ENCODE data around the gene TOMM5. TPM values are rescaled to one million over a fixed set of nuclear protein-coding genes. Genes with fewer than 3 reads are reported as not detected.

The TOMM5 gene
- total RNA-seq, 2 experiments from 2014 or later = 81.0 to 88.7 TPM

- Mint-ChIP-seq H3K9me3 (no peaks in the 10 kb centered on the region), H3K27me3 (no peaks in the 10 kb centered on the region), H3K36me3 (ENCODE audit: low read depth) (no peaks in the 10 kb centered on the region), H3K27ac (no peak overlapping the region), H3K4me3 (no peak overlapping the region), H3K4me1 (peaks cover 3% of the 10 kb centered on the region)
- ChIA-PET CTCF (no interaction called here), POLR2A (no interaction called here)
- no peak for DNase-seq
These were observed 41.6 kb downstream of the TOMM5 start for GRCh38 chr9:37550781-37551180.

- no peaks in the 10 kb centered on the region for H3K36me3 Mint-ChIP-seq (ENCODE audit: low read depth)
- no peak overlapping the region for H3K4me3 Mint-ChIP-seq
- POLR2A ChIA-PET = no interaction called here
- no peak overlapping the region for H3K27ac Mint-ChIP-seq
- peaks cover 3% of the 10 kb centered on the region for H3K4me1 Mint-ChIP-seq
- no peak for DNase-seq
- H3K27me3 Mint-ChIP-seq = no peaks in the 10 kb centered on the region
- CTCF ChIA-PET = interaction anchor here (0.6 kb wide), 1 partner anchor 138 kb away, joined by 3 read pairs; no protein-coding TSS in a partner anchor
- no peaks in the 10 kb centered on the region for H3K9me3 Mint-ChIP-seq
These were observed 42.9 kb downstream of the TOMM5 start for GRCh38 chr9:37549527-37549926.

- Mint-ChIP-seq H3K36me3 (ENCODE audit: low read depth) (no peaks in the 10 kb centered on the region), H3K27me3 (no peaks in the 10 kb centered on the region), H3K4me3 (no peak overlapping the region), H3K9me3 (no peaks in the 10 kb centered on the region), H3K4me1 (peaks cover 3% of the 10 kb centered on the region), H3K27ac (no peak overlapping the region)
- no peak for DNase-seq
- POLR2A ChIA-PET = no interaction called here
- CTCF ChIA-PET = interaction anchor here (0.6 to 0.7 kb wide), 2 partner anchors 19 to 263 kb away, joined by 3 read pairs; no protein-coding TSS in a partner anchor
These were observed 45.0 kb downstream of the TOMM5 start for GRCh38 chr9:37547328-37547878.

DNA sequence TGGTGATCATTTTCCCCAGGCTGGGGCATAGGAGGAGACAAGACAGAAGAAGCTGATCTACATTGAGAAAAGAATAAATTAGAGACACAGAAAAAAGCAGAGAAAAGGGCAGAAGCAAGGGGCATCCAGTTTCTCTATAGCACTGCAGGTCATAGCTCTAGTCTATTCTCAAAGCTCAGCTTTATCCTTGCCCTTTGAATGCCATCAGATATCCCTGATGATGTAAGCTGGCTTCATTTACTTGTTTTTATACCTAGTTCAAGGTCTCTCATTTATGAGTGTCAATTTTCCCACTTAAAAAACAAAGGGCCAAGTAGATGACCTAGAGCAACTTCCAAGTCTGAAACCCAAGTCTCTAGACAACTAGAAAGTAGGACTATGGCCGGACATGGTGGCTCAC is 48.9 kb downstream of the TOMM5 start:
- Mint-ChIP-seq H3K9me3 (no peaks in the 10 kb centered on the region), H3K4me1 (no peaks in the 10 kb centered on the region), H3K27ac (no peak overlapping the region), H3K27me3 (no peaks in the 10 kb centered on the region), H3K4me3 (no peak overlapping the region), H3K36me3 (ENCODE audit: low read depth) (no peaks in the 10 kb centered on the region)
- DNase-seq = no peak
- ChIA-PET POLR2A (no interaction called here), CTCF (no interaction called here)

- CTCF ChIA-PET = no interaction called here
- Mint-ChIP-seq H3K36me3 (ENCODE audit: low read depth) (no peaks in the 10 kb centered on the region), H3K4me1 (no peaks in the 10 kb centered on the region), H3K4me3 (no peak overlapping the region), H3K27me3 (no peaks in the 10 kb centered on the region), H3K9me3 (no peaks in the 10 kb centered on the region), H3K27ac (no peak overlapping the region)
- POLR2A ChIA-PET = no interaction called here
- no peak for DNase-seq
These were observed 49.5 kb downstream of the TOMM5 start for GRCh38 chr9:37542895-37543294.

- no peaks in the 10 kb centered on the region for H3K36me3 Mint-ChIP-seq (ENCODE audit: low read depth)
- H3K4me1 Mint-ChIP-seq = no peaks in the 10 kb centered on the region
- H3K27me3 Mint-ChIP-seq = no peaks in the 10 kb centered on the region
- no peak overlapping the region for H3K4me3 Mint-ChIP-seq
- POLR2A ChIA-PET = no interaction called here
- CTCF ChIA-PET = no interaction called here
- H3K27ac Mint-ChIP-seq = no peak overlapping the region
- H3K9me3 Mint-ChIP-seq = no peaks in the 10 kb centered on the region
- no peak for DNase-seq
These were observed 49.9 kb downstream of the TOMM5 start for GRCh38 chr9:37542488-37542887.

- Mint-ChIP-seq H3K36me3 (ENCODE audit: low read depth) (no peaks in the 10 kb centered on the region), H3K9me3 (no peaks in the 10 kb centered on the region), H3K27me3 (no peaks in the 10 kb centered on the region), H3K4me3 (no peak overlapping the region), H3K27ac (no peak overlapping the region), H3K4me1 (no peaks in the 10 kb centered on the region)
- no peak for DNase-seq
- ChIA-PET POLR2A (no interaction called here), CTCF (interaction anchor here (0.6 kb wide), 1 partner anchor 521 kb away, joined by 3 read pairs; no protein-coding TSS in a partner anchor)
These were observed 50.9 kb downstream of the TOMM5 start for GRCh38 chr9:37541465-37541864.

GRCh38 chr9:37540634-37541033 is 51.8 kb downstream of the TOMM5 start:
- Mint-ChIP-seq H3K4me3 (no peak overlapping the region), H3K9me3 (no peaks in the 10 kb centered on the region), H3K27me3 (no peaks in the 10 kb centered on the region), H3K27ac (no peak overlapping the region), H3K36me3 (ENCODE audit: low read depth) (no peaks in the 10 kb centered on the region), H3K4me1 (no peaks in the 10 kb centered on the region)
- CTCF ChIA-PET = no interaction called here
- no peak for DNase-seq
- POLR2A ChIA-PET = no interaction called here

- H3K4me3 Mint-ChIP-seq = no peak overlapping the region
- DNase-seq = no peak
- no peaks in the 10 kb centered on the region for H3K27me3 Mint-ChIP-seq
- CTCF ChIA-PET = interaction anchor here (0.7 kb wide), 1 partner anchor 26 kb away, joined by 3 read pairs; no protein-coding TSS in a partner anchor
- no peaks in the 10 kb centered on the region for H3K9me3 Mint-ChIP-seq
- H3K27ac Mint-ChIP-seq = no peak overlapping the region
- H3K4me1 Mint-ChIP-seq = no peaks in the 10 kb centered on the region
- H3K36me3 Mint-ChIP-seq (ENCODE audit: low read depth) = no peaks in the 10 kb centered on the region
- POLR2A ChIA-PET = no interaction called here
These were observed 52.8 kb downstream of the TOMM5 start for GRCh38 chr9:37539634-37540033.

Other genes with a start within 250 kb of the TOMM5 start
- 10 to 100 TPM; 49.8 to 53.7 TPM for gene GRHPR, start 169.9 kb downstream of the TOMM5 start, total RNA-seq
- gene ZBTB5, start 127.1 kb downstream of the TOMM5 start, total RNA-seq = 10 to 100 TPM; 10.0 to 10.2 TPM
- 10 to 100 TPM; 35.8 to 36.3 TPM for gene POLR1E, start 106.6 kb downstream of the TOMM5 start, total RNA-seq
- 1 to 10 TPM; 2.6 TPM for gene FBXO10, start 16.2 kb downstream of the TOMM5 start, total RNA-seq
- gene FRMPD1, start 58.4 kb upstream of the TOMM5 start, total RNA-seq = not detected
- 10 to 100 TPM; 13.9 to 14.3 TPM for gene TRMT10B, start 161.2 kb upstream of the TOMM5 start, total RNA-seq
- 10 to 100 TPM; 77.5 to 84.0 TPM for gene EXOSC3, start 192.5 kb upstream of the TOMM5 start, total RNA-seq
- 10 to 100 TPM; 20.6 to 21.2 TPM for gene DCAF10, start 208.2 kb upstream of the TOMM5 start, total RNA-seq

Data from activated CD4-positive, alpha-beta T cell treated with anti-CD3 and anti-CD28 coated beads, Interleukin-2, amount 10 ng/mL, durations not matched to agents 7 days and 5 days (primary cell).